GM21447 (cell line): Measurements from ENCODE around the gene MAP4K2.

Experiments used
- ATAC-seq: cut with Tn5 transposase; IDR thresholded peaks from one replicate; pipeline ENCODE4 v1.9.1; 2021; ENCODE audit not compliant: unreplicated experiment

MAP4K2 gene

DNA sequence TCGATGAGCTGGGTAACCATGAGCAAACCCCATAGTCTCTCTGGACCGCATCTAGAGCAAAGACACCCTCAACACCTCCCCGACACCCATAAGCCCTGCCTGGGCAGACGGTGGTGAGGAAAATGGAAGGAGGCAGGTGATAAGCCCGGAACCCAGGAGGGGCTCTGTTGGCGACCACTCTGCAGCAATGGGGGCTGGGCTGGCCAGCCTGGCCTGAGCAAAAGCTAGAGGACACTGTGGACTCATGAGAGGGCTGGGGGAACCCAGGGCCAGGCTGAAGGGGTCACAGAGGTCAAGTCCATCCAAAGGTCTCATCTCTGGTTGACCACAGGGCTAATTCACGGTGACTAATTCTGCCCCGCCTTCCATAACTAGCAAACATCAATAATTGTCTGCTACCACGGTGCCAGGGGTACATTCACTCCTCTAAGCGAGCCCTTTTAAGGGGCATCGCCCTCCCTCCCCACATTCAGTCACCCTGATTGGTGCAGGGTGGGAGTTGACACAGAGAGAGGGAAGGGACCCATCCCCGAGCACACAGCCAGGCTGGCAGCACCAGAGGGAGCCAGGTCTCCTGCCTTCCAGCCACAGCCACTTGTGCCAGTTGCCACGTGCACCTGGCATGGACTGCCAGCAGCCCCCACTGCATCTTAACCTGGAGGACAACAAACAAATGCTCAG is 47.2 kb downstream of the MAP4K2 start:
- ATAC-seq = no peak

- ATAC-seq = no peak
These were observed 47.9 kb downstream of the MAP4K2 start for GRCh38 chr11:64754919-64755662.

DNA sequence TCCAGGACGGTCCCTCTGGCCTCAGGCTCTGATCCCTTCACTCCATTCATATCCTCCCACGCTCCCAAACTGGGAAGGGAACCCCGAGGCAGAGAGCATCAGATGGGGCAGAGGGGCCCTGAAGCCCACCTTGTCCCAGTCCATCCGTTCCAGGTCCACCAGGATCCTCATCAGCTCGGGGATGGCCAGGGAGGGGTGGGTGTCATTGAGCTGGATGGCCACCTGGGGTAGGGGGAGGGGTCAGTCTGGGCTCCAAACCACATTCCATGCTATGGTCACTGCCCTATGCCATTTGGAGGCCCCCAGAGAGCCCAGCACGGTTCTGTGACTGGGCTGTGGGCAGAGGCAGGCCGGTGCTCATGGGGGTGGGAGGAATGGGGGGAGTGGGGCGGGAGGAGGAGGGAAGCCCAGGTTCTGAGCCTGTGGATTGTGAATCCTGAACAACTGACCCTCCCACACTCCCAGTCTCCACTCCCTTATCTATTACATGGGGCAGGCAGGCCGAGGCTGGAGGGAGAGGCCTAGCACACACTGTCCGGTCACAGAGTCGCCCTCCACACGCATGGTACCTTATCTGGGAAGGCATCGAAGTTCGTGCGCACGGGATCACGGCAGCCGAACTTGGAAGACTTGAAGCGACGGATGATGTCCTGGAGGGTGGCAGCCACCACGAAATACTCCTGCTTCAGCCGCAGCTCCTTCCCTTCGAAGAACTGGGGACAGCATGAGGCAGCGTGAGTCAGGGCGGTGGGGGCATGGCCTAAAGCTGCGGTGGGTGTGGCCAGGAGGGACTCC is 48.7 kb downstream of the MAP4K2 start:
- no peak for ATAC-seq

DNA sequence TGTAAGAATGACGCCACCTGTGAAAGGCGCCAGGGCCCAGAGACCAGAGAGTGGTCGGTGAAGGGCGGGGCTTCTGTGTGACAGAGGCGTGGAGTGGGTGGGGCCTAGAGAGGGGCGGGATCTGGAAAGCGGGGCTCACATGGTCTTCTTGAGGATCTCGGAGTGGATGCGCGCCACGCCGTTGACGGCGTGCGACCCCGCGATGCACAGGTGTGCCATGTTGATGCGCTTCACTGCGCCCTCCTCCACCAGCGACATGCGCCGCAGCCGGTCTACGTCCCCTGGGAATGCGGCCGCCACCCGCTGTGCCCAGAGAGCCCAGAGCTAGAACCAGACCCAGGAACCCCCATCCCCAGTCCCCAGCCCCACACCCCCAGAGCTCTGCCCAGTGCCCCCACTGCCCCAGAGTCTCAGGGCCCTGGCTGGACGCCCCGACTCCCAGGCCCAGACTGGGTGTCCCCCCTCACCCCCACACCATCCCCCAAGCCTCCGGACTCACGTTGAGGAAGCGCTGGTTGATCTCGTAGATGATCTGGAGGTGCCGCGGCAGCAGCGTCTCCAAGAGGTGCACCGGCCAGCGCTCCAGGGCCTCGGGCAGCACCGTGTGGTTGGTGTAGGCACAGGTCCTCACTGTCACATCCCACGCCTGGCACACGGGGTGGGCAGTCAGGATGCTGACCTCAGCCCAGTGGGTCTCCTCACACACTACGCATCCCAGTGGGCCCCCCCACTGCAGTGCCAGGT is 49.5 kb downstream of the MAP4K2 start:
- ATAC-seq = no peak

GRCh38 chr11:64753019-64753379 is 50.0 kb downstream of the MAP4K2 start:
- no peak for ATAC-seq

DNA sequence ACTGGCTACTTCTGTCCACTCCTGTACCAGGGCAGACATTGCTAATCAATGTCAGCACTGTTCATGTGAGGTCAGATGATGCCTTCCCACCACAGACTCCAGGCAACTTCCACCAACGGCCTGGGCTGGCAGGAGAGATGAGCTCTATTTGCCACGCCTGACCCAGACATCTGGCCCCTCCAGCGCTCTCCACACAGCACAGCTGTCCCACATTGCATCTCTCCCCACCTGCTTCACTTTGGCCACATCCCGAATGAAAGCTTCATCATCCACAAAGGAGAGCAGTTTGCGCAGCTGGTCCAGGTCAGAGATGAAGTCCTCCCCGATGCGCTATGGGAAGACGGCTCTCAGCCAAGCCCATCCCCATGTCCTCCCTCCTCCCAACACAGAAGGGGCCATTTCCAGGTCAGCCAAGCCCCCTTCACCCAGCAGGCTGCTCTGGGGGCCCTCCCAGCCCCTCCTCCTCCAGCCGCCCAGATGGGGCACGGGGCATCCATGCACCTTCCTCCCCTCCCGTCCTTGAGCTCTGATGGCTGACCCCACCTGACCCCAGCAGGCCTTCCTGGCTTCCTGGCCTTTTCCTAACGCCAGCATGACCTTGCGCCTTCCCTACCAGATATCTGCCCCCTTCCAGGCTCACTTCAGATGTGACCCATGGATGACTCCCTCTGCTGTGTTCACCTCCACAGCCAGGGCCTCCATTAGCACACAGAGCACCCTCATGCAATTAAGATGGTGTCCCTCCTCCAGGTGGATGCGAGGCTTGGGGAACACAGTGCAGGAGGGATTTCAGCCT is 50.6 kb downstream of the MAP4K2 start:
- no peak for ATAC-seq

DNA sequence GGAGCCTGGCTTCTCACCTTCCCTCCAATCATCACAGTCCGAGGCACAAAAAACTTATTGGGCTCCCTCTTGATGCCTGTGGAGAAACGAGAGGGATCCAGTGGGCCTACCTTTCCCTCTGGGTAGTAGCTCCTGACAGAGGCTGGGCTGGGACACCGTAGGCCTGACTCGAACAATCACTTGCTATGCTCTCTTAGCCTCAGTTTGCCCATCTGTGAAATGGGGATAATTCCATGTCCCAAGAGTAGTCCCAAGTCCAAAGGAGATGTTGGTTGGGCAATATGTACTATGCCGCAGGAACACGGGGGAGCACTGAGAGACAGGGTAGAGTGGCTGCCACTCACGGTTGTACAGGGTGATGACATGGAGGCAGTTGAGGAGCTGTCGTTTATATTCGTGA is 51.4 kb downstream of the MAP4K2 start:
- no peak for ATAC-seq

- no peak for ATAC-seq
These were observed 51.9 kb downstream of the MAP4K2 start for GRCh38 chr11:64751136-64751535.

- ATAC-seq = no peak
These were observed 52.5 kb downstream of the MAP4K2 start for GRCh38 chr11:64750361-64751054.

DNA sequence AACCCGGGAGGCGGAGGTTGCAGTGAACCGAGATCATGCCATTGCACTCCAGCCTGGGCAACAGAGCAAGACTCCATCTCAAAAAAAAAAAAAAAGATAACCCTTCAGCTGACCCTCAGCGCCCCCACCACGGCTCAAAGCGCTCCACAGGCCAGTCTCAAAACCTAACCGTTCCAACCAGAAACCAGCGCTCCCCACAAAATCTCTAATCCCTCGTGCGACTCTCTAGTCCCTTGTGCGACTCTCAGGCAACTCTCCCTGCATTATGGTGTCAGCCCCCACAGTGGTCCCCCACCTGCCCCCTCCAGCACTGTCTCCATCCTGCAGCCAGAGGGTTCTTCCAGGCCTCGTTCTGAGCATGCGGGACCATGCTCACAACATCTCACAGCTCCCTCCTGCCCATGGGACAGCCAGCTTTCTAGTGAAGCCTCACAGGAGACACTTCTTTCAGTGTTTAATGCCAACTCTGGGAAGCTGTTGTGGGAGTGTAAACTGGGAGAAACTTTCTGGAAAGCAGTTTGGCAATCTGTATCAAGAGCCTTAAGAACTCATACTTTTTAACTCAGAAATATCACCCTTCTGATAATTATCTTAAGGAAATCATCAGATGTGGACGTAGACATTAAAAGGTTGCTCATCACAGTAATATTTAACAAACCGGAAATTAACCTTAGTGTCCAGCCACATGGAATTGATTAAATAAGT is 54.9 kb downstream of the MAP4K2 start:
- ATAC-seq = no peak

- ATAC-seq = no peak
These were observed 56.5 kb downstream of the MAP4K2 start for GRCh38 chr11:64746486-64746885.

DNA sequence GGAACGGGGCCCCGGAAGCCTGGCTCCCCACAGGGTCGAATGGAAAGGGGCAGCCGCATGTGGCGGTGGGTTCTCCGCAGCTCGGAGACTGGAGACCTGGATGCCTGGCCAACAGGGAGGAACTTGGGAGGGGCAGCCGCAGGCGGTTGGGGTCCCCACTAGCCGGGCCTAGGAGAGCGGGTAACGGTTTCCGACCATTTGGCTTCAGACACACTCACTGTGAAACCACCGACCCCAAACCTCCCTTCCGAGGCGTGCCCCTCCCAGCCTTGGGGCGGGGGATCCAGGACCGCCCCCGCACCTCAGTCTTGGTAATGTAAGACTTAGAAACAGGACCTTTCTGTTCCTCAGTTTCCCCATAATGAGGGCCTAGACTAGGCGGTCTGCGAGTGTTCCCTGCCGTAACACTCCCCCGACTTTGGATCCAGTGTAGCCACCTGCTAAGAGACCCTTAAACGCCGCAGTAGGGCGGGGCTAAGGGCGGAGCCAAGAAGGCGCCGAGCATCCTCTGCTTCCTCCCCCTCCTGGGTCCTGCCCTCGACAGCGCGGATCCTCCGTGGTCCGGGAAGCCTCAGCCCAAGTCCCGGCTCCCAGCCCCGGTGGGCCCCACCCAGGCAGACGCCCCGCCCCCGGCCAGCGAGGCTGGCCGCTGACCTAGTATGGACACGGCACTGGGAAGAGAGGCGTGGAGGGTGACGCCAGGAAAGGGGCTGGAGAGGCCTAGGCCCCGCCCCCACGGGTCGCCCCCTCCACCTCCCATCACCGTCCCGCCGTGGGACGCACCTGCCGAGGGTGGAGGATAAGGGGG is 57.3 kb downstream of the MAP4K2 start:
- ATAC-seq = no peak

DNA sequence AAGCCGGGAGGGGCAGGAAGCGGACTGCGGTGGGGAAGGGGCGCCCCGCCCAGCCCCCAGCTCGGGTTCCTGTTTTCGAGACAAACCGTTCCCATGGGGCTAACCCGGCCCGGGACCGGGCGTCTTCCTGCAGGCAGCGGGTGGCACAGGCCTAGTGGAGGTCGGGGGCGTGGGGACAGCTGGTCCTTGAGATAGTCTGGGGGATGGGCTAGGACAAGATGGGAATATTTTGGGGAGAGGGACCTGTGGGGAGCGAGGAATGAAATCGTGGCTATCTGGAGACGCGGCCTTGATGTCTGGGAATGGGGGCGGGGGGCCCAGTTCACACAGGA is 57.9 kb downstream of the MAP4K2 start:
- ATAC-seq = no peak

DNA sequence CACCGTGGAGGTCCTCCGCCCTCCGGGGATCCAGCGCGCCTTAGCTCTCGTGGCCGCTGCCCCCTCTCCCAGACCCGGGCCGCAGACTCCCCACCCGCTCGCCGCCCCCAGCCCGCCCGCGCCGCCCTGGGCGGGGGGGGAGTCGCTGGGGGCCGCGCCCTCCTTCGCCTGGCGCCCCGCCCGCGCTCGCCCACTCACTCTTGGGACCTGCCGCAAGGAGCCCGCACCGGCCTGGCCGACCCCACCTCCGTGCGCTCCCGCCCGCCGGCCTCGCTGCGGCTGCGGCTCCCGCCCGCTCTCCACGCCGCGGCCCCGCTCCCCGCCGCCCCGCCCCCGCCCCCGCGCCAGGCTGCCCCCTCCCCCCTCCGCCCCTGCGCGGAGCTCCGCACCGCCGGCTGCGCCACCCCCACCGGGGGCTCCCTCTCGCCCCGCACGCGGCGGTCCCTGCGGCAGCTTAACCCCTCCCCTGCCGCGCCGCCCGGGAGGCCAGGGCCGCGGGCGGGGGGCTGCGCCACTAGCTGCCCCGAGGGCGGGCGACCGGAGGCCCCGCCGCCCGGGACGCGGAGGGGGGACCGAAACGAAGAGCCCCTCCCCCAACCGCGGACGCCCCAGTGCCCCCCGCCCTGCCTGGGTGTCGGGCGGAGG is 58.3 kb downstream of the MAP4K2 start:
- no peak for ATAC-seq

DNA sequence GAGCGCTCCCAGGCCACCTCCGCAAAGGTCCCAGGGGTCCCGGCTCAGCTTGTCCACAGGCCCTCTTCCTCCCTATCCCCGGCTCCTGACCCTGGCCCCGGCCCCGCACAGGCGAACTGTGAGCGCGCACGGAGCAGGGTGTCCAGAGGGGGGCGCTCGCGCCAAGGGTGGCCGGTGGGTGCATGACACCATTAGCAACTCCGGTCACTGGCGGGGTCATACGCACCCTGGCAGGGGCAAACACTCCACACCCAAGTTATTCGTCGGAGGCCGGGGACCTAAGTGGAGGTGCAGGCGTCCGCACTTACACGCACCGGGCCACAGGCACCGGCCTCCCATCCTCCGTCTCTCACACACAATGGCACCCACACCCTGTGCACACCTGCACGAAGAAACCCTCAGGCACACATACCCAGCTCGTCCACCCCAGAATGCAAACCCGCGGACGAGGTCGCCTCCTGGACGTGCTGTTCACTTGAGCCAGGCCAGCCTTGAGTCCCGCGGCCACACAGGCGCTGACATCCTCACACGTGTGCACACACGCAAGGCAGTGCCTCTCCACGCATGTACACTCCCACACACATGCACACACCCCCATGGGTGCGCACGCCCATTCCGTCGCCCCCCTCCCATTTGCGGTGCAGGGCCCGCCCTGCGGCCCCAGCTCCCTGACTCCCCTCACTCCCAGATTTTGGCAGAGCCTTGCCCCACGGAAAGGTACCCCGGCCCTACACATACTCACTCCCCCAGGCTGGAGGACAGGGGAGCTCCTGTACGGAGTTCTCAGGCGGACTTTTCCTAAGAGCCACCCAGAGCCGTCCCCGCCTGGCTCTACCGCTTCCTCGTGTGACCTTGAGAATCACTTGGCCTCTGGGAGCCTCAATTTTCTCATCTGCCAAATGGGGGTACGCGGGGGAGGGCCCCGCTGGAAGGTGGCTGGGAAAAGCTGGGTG is 59.1 kb downstream of the MAP4K2 start, which contains the start of gene RASGRP2:
Gene RASGRP2, minus strand, starts transcription at position 552 of the 953 bp plus-strand sequence. CDS start 1,276 bp downstream, outside the sequence.
- ATAC-seq = peak; percentile 32

GRCh38 chr11:64742889-64743590 is 60.0 kb downstream of the MAP4K2 start:
- ATAC-seq = no peak
